ENCODE results near the gene STAM. TPM values are rescaled to one million over a fixed set of nuclear protein-coding genes. Genes with fewer than 3 reads are reported as not detected.

STAM gene
- total and polyA plus RNA-seq, 10 of the 15 experiments (the other 5 are each of a cell fraction or from before 2014, with no cell fraction given): 8.8 to 15.9 (median 14.4) TPM

GRCh38 chr10:17637869-17638268 lies 6.1 kb upstream of the STAM start:
- ChIA-PET CTCF (interaction anchor here (1.1 kb wide), 1 partner anchor 9 kb away, joined by 3 read pairs; no protein-coding TSS in a partner anchor), RAD21 (ENCODE audit: unreplicated experiment) (interaction anchor here (0.5 kb wide), 1 partner anchor 300 kb away, joined by 4 read pairs; no protein-coding TSS in a partner anchor), POLR2A (no interaction called here), SMC1A (ENCODE audit: uncharacterized antibody, unreplicated experiment) (interaction anchor here (1.7 kb wide), 1 partner anchor 18 kb away, joined by 3 read pairs; no protein-coding TSS in a partner anchor)
- Histone ChIP-seq H2AFZ (ENCODE audit: control insufficient read depth, low read depth, low read length) (no peak overlapping the region), H3K4me3 (no peak overlapping the region), H3K27me3 (replicated peaks in 1 of 2; ENCODE audit: control insufficient read depth in 2 of 2, insufficient read depth in 2 of 2, low read length in 1 of 2) (no peaks in the 10 kb centered on the region), H3K79me2 (ENCODE audit: control insufficient read depth, insufficient read depth, low read length) (peaks cover 9% of the 10 kb centered on the region), H3K4me2 (ENCODE audit: control insufficient read depth, insufficient read depth) (no peak overlapping the region), H3K36me3 (ENCODE audit: control insufficient read depth in 2 of 2, insufficient read depth in 2 of 2, low read length in 1 of 2) (no peaks in the 10 kb centered on the region), H3K4me1 (ENCODE audit: control insufficient read depth, insufficient read depth, low read length) (no peaks in the 10 kb centered on the region), H4K20me1 (ENCODE audit: control insufficient read depth, insufficient read depth) (no peaks in the 10 kb centered on the region), H3K9me3 (replicated peaks; ENCODE audit: control insufficient read depth, insufficient read depth, low read length) (no peaks in the 10 kb centered on the region), H3K9ac (ENCODE audit: control insufficient read depth, insufficient read depth, low read length) (no peak overlapping the region), H3K27ac (ENCODE audit: control insufficient read depth, insufficient read depth) (no peak overlapping the region)
- in situ Hi-C loops (cut with MboI): no loop called here
- no TSS peak for BruUV-seq (replicated peaks)
- ATAC-seq: no peak
- no peak for TF ChIP-seq ZNF217 (IDR thresholded peaks at IDR 0.05)
- no peak for TF ChIP-seq PML (IDR thresholded peaks at IDR 0.05; ENCODE audit: low read length)
- no peak for TF ChIP-seq SP1 (IDR thresholded peaks at IDR 0.05; ENCODE audit: low read depth, low read length)
- no peak for TF ChIP-seq NR2C1 (IDR thresholded peaks at IDR 0.05)
- TF ChIP-seq, protein P1, sequence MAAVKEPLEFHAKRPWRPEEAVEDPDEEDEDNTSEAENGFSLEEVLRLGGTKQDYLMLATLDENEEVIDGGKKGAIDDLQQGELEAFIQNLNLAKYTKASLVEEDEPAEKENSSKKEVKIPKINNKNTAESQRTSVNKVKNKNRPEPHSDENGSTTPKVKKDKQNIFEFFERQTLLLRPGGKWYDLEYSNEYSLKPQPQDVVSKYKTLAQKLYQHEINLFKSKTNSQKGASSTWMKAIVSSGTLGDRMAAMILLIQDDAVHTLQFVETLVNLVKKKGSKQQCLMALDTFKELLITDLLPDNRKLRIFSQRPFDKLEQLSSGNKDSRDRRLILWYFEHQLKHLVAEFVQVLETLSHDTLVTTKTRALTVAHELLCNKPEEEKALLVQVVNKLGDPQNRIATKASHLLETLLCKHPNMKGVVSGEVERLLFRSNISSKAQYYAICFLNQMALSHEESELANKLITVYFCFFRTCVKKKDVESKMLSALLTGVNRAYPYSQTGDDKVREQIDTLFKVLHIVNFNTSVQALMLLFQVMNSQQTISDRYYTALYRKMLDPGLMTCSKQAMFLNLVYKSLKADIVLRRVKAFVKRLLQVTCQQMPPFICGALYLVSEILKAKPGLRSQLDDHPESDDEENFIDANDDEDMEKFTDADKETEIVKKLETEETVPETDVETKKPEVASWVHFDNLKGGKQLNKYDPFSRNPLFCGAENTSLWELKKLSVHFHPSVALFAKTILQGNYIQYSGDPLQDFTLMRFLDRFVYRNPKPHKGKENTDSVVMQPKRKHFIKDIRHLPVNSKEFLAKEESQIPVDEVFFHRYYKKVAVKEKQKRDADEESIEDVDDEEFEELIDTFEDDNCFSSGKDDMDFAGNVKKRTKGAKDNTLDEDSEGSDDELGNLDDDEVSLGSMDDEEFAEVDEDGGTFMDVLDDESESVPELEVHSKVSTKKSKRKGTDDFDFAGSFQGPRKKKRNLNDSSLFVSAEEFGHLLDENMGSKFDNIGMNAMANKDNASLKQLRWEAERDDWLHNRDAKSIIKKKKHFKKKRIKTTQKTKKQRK (IDR thresholded peaks at IDR 0.05; ENCODE audit: low read depth, low read length): no peak
- no peak for TF ChIP-seq HDGF (IDR thresholded peaks at IDR 0.05)
- no peak for DNase-seq (ENCODE audit: low read depth, low spot score)
- WGBS (ENCODE audit: insufficient coverage, insufficient replicate concordance, low lambda C conversion rate, missing lambda C conversion rate): 96% methylated on average over 5 of the region's 5 CpGs
- intact Hi-C loops (cut with micrococcal nuclease; ENCODE audit: unreplicated experiment): no loop called here
- no peak for FAIRE-seq
